Panc1 (cell line): ENCODE data around the gene CD6. TPM values are rescaled to one million over a fixed set of nuclear protein-coding genes. Genes with fewer than 3 reads are reported as not detected.

ENCODE experiments used
- ATAC-seq: fragments of 200-7000 bp; cut with Tn5 transposase; 2 replicates; pipeline ENCODE4 v1.9.1; 2020; ENCODE audit warnings: mild to moderate bottlenecking, moderate library complexity
- BruUV-seq: library from RNA; stranded (reverse); fragments of 400-500 nt; replicated peaks from 2 replicates; lab custom pipeline; 2021; lab: Mats Ljungman, UMichigan
- CTCF ChIA-PET: fragments of 300-600 bp; sonication (Branson Sonifier 250); formaldehyde crosslinking; loops from one replicate; lab custom pipeline; 2022; ENCODE audit warnings: antibody characterized with exemption; lab: Charles Lee
- POLR2A ChIA-PET: fragments of 300-600 bp; sonication (Branson Sonifier 250); formaldehyde crosslinking; loops from one replicate; lab custom pipeline; 2022; ENCODE audit warnings: antibody characterized with exemption; lab: Charles Lee
- DNase-seq: peaks from one replicate; pipeline ENCODE4 v3.0.0-alpha.2; 2010; ENCODE audit warnings: low read depth, low spot score
- H3K27ac ChIP-seq: 2 replicates; pipeline ENCODE4 v1.5.1; 2011; ENCODE audit warnings: mild to moderate bottlenecking, low read length, inconsistent platforms
- H3K27me3 ChIP-seq: fragments of 200-500 bp; sonication (Bioruptor generic); 2 replicates; pipeline ENCODE4 v1.6.0; 2014; ENCODE audit warnings: low read length, inconsistent platforms; ENCODE audit not compliant: control insufficient read depth, insufficient read depth
- H3K36me3 ChIP-seq: fragments of 200-500 bp; sonication (Bioruptor generic); 2 replicates; pipeline ENCODE4 v1.5.1; 2014; ENCODE audit warnings: inconsistent platforms, mild to moderate bottlenecking, low read length, moderate library complexity; ENCODE audit not compliant: control insufficient read depth, insufficient read depth
- H3K4me1 ChIP-seq: 2 replicates; pipeline ENCODE4 v1.5.1; 2011; ENCODE audit warnings: inconsistent platforms, mild to moderate bottlenecking, low read length, moderate library complexity; ENCODE audit not compliant: control insufficient read depth, insufficient read depth
- H3K4me3 ChIP-seq, 2 experiments: 2 replicates each; pipeline ENCODE4 v1.5.1; 2011 to 2012; ENCODE audit warnings: low read depth in 2 of 2, low read length in 2 of 2, mild to moderate bottlenecking in 2 of 2, inconsistent platforms in 1 of 2, moderate library complexity in 1 of 2
- H3K9me3 ChIP-seq: fragments of 200-500 bp; sonication (Bioruptor generic); 2 replicates; pipeline ENCODE4 v1.5.1; 2014; ENCODE audit warnings: low read depth, mild to moderate bottlenecking, inconsistent platforms, low read length, moderate library complexity; ENCODE audit not compliant: control insufficient read depth, insufficient read depth
- CTCF ChIP-seq: fragments of 450-650 bp; IDR thresholded peaks from 2 replicates; pipeline ENCODE4 v1.5.1; 2017; ENCODE audit warnings: mild to moderate bottlenecking
- POLR2AphosphoS5 ChIP-seq: IDR thresholded peaks from 2 replicates; pipeline ENCODE4 v1.6.1; 2012; ENCODE audit warnings: mild to moderate bottlenecking, low read depth, low read length, moderate library complexity
- REST ChIP-seq, 2 experiments: IDR thresholded peaks; 2 replicates each; pipeline ENCODE4 v1.6.1; 2011 to 2012; ENCODE audit warnings: low read depth in 2 of 2, control low read depth in 1 of 2, low read length in 1 of 2, mild to moderate bottlenecking in 1 of 2, moderate library complexity in 1 of 2; ENCODE audit not compliant: insufficient read depth in 1 of 2
- SIN3A ChIP-seq: IDR thresholded peaks from 2 replicates; pipeline ENCODE4 v1.6.1; 2012; ENCODE audit warnings: low read depth, mild to moderate bottlenecking, low read length, moderate library complexity, borderline replicate concordance; ENCODE audit not compliant: insufficient read depth
- TCF7L2 ChIP-seq: IDR thresholded peaks from 2 replicates; pipeline ENCODE4 v1.6.1; 2011; ENCODE audit warnings: mild to moderate bottlenecking, low read depth, low read length, inconsistent platforms
- in situ Hi-C: cut with HindIII; loops from 2 replicates; pipeline ENCODE4 v1.10.0; 2016; ENCODE audit warnings: low sequenced_read_pairs, low pct_unique_long_range_greater_than_20kb
- intact Hi-C: fragments of 100-400 bp; cut with micrococcal nuclease; formaldehyde crosslinking; loops from one replicate; pipeline ENCODE4 v1.10.0; 2022; ENCODE audit not compliant: unreplicated experiment
- total RNA-seq: library from RNA; stranded (reverse); gene quantifications from one replicate; pipeline ENCODE4 v1.2.1, GENCODE V29; 2021; ENCODE audit not compliant: unreplicated experiment

CD6 gene
- total RNA-seq, 1 experiment from 2014 or later = 1.1 TPM

GRCh38 chr11:60946601-60947264, 24.7 kb upstream of the CD6 start:
- H3K4me1 ChIP-seq = no peaks in the 10 kb centered on the region
- no peaks in the 10 kb centered on the region for H3K36me3 ChIP-seq
- in situ Hi-C loops = no loop called here
- H3K9me3 ChIP-seq = no peaks in the 10 kb centered on the region
- no peak overlapping the region for H3K27ac ChIP-seq
- POLR2A ChIA-PET = interaction anchor here (0.5 kb wide), 2 partner anchors 74 to 307 kb away, joined by 3 read pairs; no protein-coding TSS in a partner anchor
- intact Hi-C loops = no loop called here
- no peak for TF ChIP-seq SIN3A
- no peak for TF ChIP-seq POLR2AphosphoS5
- TF ChIP-seq CTCF = no peak
- TF ChIP-seq REST (IDR thresholded peaks at IDR 0.05; ENCODE audit: insufficient read depth in 1 of 2, low read depth in 2 of 2, low read length in 1 of 2) = no peak
- no peak for TF ChIP-seq TCF7L2
- ATAC-seq = no peak
- no peak overlapping the region for H3K4me3 ChIP-seq
- no peak for DNase-seq
- CTCF ChIA-PET = interaction anchor here (0.7 kb wide), 1 partner anchor 45 kb away, joined by 3 read pairs; no protein-coding TSS in a partner anchor
- BruUV-seq = no TSS peak
- H3K27me3 ChIP-seq = no peaks in the 10 kb centered on the region

- BruUV-seq = no TSS peak
- ATAC-seq (no peak), DNase-seq (no peak)
- intact Hi-C loops (no loop called here), in situ Hi-C loops (no loop called here)
- TF ChIP-seq POLR2AphosphoS5 (no peak), CTCF (no peak), REST (IDR thresholded peaks at IDR 0.05; ENCODE audit: insufficient read depth in 1 of 2, low read depth in 2 of 2, low read length in 1 of 2) (no peak), TCF7L2 (no peak), SIN3A (no peak)
- no peaks in the 10 kb centered on the region for H3K36me3 ChIP-seq
- no peaks in the 10 kb centered on the region for H3K4me1 ChIP-seq
- CTCF ChIA-PET = interaction anchor here (1.0 kb wide), 1 partner anchor 444 kb away, joined by 3 read pairs; the partner anchor contains the start of gene TMEM216
- H3K27ac ChIP-seq = no peak overlapping the region
- POLR2A ChIA-PET = no interaction called here
- no peaks in the 10 kb centered on the region for H3K27me3 ChIP-seq
- no peak overlapping the region for H3K4me3 ChIP-seq
- H3K9me3 ChIP-seq = no peaks in the 10 kb centered on the region
Measured at GRCh38 chr11:60947700-60948099, 23.8 kb upstream of the CD6 start.
